Esophagus mucosa (tissue), 1 donor: ENCODE results near the gene RAB27A. TPM values are rescaled to one million over a fixed set of nuclear protein-coding genes. Genes with fewer than 3 reads are reported as not detected.

Experiments
- ATAC-seq: fragments of 200-7000 bp; cut with Tn5 transposase; one replicate; pipeline ENCODE4 v1.9.1; 2020
- total RNA-seq: library from RNA; stranded (reverse); gene quantifications from one replicate; pipeline ENCODE4 v1.2.4, GENCODE V29; 2023
- donor health status: DM: yes; HTN: yes; CAD: no.

The RAB27A gene
- total RNA-seq, 1 donor from 2014 or later, result 12.6 TPM

DNA sequence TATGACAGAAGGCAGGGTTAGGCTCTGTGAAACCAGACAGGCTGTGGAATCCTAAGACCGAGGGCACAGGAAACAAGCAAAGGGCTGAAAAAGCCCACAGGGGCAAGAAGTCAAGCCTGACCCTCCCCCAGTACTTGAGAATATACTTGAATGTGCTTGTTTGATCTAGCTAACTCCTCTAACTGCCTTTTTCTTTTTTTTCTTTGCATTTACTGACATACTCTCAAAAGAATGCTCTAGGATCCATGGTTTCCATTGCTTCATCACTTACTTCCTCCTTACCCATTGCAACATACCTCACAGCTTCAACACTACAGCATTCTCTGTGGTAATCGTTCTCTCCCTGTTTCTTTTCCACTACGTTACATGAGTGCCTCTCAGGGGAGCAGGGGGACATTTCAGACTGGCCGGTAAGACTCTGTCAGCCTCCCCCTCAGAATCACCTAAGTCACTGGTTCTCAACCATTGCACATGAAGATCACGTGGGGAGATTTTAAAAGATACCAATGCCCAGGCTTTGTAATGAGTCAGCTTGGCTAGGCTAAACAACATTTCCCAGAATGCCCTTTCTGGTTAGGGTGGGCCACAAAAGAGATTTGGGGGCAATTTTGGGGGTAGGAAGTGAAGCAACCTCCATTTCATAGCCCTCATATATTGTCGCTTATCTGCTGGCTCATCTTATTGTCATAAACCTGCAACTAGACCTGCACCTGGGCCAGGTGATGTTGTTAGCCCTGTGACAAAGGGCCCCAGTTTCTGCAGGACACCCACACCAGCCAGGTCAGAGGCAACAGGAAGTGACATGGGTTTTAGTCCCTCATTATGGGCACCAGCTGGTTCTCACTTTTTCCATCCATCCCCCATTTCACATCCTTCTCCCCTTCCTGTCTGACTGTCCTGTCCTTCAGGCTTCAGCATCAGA is 68.3 kb downstream of the RAB27A start:
- ATAC-seq, result peak; percentile 91

DNA sequence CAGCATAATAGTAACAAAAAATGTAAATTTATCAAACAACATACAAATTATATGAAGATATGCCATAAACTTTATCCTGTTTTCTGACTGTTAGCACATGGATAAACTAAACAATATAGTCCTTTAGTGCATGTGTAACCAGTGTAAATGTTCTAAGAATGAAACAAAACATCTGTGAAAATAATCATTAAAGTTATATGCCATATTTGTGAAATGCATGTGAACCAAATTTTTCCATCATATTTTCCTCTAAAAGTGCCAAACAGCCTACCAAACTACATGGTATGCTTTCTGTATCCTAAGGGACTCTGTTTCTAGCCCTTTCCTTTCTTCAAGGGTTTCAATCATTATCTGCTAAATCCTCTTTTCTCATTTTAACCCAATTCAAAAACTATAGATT is 69.0 kb downstream of the RAB27A start:
- ATAC-seq, result no peak

DNA sequence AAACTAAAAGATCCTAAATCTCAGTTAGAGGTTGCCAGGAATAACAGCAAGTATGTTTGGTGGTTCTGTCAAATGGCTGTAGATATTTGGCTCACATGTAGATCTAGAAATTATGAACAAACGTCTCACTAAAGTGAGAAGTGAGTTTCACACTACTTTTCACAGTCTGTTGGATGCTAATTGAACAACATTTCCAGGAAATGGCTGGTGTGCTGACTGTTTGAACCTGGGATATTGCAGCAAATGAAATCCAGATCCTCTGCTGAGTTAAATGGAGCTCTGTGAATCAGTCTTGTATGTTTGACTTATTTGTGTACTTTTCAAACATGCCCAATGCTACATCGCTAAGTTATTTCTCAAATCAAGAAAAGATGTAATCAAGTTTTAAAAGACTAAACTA is 71.6 kb downstream of the RAB27A start:
- ATAC-seq, result no peak

DNA sequence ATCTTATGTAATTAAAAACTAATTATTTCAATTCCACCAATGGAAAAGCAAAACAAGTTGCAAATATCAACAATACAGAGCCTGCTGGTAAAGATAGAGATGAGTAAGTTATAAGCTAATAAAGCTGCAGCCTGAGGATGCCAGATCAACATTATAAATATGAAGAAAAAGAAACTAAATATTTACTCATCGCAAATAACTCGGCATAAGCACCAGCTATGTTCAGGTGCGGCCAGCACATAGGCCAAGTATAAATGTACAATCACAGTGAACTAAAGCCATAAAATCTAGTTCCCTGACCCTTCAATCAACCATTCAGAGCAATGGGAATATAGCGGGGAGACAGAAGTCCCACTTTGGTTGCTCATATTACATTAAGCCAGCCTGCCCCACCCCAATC is 85.1 kb downstream of the RAB27A start:
- no peak for ATAC-seq

DNA sequence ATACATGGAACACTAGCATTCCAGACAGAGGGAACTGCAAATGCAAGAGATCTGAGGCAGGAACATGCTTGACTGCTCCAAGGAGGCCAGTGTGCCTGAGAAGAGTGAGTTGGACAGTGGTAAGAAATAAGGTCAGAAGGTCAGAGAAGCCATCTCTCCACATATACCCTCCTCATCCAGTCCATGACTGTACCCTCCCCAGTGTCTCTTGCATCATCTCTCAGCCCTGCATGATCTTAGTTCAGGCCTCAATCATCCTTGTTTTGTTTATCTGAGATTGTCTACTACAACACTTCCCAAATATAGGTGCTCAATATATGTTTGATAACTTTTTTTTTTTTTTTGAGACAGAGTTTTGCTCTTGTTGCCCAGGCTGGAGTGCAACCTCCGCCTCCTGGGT is 87.4 kb downstream of the RAB27A start:
- no peak for ATAC-seq

DNA sequence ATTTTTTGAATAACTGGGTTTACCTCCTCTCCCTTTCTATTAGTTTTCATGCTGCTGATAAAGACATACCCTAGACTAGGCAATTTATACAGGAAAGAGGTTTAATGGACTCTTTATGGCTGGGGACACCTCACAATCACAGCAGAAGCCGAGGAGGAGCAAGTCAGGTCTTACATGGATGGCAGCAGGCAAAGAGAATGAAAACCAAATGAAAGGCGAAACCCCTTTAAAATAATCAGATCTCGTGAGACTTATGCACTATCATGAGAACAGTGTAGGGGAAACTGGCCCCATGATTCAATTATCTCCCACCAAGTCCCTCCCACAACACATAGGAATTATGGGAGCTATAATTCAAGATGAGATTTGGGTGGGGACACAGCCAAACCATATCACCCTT is 90.9 kb downstream of the RAB27A start:
- no peak for ATAC-seq

DNA sequence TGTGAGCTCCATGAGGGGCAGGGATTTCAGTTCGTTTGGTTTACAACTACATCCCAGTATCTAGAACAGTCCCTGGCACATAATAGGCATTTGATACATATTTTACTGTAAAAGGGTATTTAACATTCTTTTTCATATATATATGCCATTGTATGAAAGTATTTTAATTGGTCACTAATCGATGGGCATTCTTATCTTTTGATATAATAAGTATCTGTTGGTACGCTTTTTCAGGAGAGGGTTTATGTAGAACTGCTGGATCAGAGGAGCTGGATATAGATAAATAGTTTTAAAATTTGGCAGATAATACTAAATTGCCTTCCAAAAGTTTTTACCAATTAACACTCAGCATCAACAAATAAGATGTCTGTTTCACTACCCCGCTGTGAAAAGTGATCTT is 91.9 kb downstream of the RAB27A start:
- no peak for ATAC-seq

DNA sequence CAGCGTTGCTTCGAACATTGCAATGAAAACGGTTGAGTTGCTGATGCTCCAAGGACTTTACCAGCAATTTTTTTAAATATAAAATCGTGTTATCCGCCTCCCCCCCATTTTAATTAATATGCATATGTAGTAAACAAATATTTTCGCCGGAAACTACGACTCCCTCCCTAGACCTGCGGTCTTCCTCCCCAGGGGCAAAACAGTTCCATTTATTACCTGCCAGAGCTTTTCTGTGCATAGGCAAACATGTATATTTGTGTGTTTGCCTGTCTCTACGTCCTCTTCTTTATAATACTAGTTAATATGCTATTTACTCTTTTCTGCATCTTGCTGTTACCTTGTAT is 92.3 kb downstream of the RAB27A start:
- ATAC-seq, result no peak

DNA sequence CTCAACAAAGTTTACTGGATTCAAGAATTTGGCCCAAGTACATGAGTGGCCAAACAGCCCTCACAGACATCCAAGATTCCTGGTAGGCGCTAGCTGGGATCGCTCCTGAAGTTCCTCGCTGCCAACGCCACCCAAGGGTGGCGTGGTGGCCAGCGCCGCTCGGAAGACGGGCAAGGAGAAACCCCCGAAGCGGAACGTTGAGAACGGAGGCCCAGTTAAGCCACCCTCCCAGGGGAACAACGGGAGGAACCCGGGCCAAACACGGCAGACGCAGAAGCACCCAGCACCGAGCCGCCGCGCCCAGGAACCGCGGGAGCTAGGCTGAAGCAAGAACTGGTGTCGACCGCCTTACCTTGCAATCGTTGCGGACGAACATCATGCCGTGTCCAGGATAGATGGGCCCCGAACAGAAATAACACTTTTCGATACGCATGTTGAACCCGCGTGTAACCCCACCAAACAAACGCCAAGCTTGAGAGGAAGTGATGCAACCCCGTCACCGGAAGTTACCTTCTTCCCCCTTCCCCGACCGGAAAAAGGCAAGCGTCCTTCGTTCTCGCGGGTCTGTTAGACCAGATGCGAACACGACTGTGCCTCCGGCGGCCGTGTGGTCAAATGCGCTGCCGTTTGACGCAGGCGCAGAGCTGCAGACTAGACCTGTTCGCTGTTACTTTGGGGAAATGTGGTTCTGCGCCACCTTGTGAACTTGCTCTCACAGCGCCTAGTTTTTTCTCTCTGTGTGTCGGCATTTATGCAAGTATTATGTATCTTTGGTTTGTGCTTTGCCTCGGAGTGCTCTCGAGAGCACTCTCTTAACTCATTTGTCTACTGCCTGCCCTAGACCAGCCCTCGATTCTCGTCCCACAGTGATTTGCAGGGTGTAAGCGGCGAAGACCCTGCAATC is 92.9 kb downstream of the RAB27A start, which contains the start of gene RSL24D1:
TSS of gene RSL24D1 (minus strand) at position 484 of the 904 bp plus-strand sequence. CDS start at position 433, 51 bp downstream.
- peak; percentile 99 for ATAC-seq

DNA sequence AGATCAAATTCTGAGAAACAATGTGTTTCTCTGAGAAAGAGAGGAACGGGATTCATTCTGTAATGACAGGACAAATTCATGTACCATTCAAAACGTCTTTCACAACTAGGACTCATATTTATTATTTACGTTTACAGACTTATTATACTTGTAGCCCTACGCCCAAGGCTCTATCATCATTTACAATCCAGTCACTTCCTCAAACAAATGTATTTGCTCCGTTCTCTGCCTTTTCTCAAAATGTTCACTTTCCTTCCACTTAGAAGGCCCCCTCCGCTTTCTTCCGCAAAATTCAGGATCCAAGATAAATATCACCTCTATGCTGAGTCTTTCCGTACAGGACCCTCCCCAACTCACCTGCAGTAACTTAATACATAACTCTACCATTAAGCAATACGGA is 93.6 kb downstream of the RAB27A start:
- ATAC-seq, result no peak

DNA sequence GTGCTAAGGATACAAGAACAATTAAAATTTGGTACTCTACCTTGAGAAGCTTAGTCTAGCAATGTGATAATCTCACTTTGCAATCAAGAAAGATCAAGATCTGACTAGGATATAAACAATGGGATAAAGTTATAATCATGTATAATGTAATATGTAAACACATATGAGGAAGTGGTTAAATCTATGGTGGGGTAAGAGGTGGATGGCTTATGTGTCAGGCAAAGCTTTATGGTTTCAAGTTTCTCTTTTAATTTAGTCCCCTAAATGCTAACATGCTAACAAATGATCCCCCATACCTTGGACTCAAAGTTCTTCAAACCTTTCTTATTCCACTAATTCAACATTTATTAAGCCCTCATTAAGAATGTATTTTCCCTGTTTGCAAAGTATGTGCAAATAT is 95.4 kb downstream of the RAB27A start:
- ATAC-seq, result no peak

DNA sequence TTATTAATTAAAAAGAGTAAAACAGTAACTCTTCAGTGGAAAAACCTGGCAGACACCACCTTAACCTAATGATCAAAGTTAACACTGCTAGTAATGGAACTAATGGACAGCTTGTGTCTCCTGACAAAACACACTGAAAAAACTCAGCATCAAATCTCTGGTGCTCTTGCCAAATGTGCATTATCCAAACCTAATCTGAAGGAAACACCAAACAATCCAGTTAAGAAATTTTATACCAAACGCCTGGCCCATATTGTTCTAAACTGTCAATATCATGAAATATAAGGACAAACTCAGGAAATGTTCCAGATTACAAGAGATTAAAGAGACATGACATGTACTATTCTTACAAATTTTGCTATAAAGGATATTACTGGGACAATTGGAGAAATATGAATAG is 103.3 kb downstream of the RAB27A start:
- no peak for ATAC-seq

DNA sequence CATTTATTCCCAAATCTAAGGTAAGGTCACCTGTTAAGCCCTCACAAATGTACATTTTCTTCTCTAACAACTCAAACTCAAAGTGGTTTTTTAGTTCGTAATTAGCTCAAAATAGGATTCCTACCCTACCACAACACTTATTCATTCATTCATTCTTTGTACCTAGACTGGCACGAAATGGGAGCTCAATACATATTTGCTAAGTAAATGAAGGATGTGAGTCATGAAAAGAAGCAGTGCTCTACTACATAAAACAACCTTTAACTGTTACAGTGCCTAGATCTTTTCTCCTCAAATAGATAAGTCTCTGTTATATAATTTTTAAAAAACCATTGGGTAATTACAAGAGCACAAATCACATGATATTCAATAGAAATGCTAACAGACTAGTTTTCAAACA is 105.9 kb downstream of the RAB27A start:
- ATAC-seq, result no peak

DNA sequence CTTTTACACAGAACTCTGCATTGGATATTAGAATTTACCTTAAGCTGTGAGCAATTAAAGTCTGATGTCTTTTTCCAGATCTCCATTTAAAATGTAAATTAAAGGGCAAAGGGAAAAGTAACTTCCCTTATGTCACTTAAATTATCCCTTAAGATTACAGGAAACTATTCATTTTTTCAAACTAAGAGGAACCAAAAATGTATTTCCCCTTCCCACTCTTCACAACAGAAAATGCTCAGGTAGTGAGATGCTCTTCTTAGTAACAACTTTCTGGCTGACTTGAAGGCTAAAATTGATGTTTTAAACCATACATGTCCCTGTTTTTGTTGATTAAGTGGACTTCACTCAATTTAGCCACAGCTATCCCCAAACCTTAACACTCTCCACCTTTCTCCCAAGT is 110.5 kb downstream of the RAB27A start:
- no peak for ATAC-seq

DNA sequence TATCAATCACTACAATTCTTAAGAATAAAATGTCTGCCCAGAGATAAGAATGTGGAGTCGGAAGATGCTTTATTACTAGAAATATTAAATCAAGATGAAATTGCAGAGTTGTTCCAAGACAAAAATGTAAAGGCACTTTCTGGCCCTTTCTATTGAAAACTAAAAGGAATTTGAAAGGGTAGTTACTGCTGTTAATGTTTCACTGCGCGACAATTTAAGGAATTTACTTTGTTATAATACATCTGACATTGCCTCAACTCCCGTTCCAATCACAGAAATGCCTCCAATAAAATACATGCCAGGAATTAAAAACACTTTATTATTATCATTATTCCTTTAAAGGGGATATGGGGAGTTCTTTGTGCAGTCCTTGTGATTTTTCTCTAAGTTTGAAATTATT is 119.3 kb downstream of the RAB27A start:
- no peak for ATAC-seq

DNA sequence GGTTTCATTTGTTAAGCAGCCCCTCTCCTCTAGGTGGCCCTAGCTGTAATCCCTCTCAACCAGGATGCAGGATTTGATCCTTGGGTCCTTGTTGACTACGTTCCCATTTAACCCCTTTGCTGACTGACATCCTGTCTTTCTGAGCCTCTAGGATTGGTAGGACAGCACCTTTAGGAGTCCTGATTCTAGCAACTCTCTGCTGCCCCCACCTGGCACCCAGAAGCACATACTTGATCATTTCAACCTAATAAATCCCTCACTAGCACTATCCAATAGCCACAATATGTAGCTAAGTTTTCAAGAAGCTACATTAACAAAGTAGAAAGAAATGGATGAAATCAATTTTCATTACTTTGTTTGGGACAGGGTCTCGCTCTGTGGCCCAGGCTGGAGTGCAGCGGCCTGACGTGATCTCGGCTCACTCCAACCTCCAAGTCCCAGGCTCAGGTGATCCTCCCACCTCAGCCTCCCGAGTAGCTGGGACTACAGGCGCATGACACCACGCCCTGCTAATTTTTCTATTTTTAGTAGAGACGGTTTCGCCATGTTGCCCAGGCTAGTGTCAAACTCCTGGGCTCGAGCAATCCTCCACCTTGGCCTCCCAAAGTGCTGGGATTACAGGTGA is 121.2 kb downstream of the RAB27A start:
- peak; percentile 69 for ATAC-seq

DNA sequence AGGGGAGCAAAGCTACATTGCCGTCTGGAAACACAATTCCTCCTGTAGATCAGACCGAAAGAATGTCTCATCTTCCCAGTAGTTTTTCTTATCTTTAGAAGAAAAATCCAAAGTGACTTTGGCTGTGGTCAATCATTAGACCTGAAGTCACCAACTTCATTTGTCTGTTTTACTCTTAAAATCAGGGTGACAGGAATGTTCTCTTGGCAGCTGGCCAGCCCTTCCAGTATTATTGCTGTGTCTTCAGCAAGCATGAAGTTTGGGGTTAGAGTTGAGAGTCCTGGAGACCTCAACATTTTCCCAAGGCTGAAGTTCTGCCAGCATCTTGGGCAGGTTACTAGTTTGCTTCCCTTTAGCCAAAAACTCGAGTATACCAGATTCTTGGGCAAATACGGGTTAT is 125.3 kb downstream of the RAB27A start:
- no peak for ATAC-seq

Other genes with a start within 250 kb of the RAB27A start
- gene RSL24D1, start 92.9 kb downstream of the RAB27A start, total RNA-seq, result 47.7 TPM
- gene PIGBOS1, start 29.3 kb upstream of the RAB27A start, total RNA-seq, result 4.5 TPM
- gene PIGB, start 29.4 kb upstream of the RAB27A start, total RNA-seq, result 9.1 TPM
- 9.9 TPM for gene CCPG1, start 118.5 kb upstream of the RAB27A start, total RNA-seq
- not detected for gene PIERCE2, start 118.7 kb upstream of the RAB27A start, total RNA-seq
- 1.1 TPM for gene DNAAF4, start 218.4 kb upstream of the RAB27A start, total RNA-seq